EH (cell line): Measurements from ENCODE around the gene GYPC.
"Not testable (repeated sequence)": the region's sequence is repeated elsewhere in the genome, so short reads cannot be mapped to it uniquely, and the experiment has no call there.

Experiments used
- DNase-seq: peaks from one replicate; pipeline ENCODE4 v3.0.0-alpha.2; 2015; ENCODE audit warnings: low read depth

GYPC gene

GRCh38 chr2:126671488-126671887 is 15.5 kb downstream of the GYPC start:
- no peak for DNase-seq

- DNase-seq, result no peak
These were observed 17.1 kb downstream of the GYPC start for GRCh38 chr2:126672980-126673605.

GRCh38 chr2:126674075-126674744 is 18.3 kb downstream of the GYPC start:
- DNase-seq, result no peak

GRCh38 chr2:126675637-126676036 is 19.7 kb downstream of the GYPC start:
- DNase-seq, result no peak

GRCh38 chr2:126676221-126677175 is 20.5 kb downstream of the GYPC start:
- no peak for DNase-seq

GRCh38 chr2:126677176-126677538 is 21.2 kb downstream of the GYPC start:
- DNase-seq, result no peak

- DNase-seq, result no peak
These were observed 22.5 kb downstream of the GYPC start for GRCh38 chr2:126678269-126679065.

- DNase-seq, result no peak
These were observed 23.2 kb downstream of the GYPC start for GRCh38 chr2:126679094-126679713.

- no peak for DNase-seq
These were observed 25.5 kb downstream of the GYPC start for GRCh38 chr2:126681505-126681904.

- DNase-seq, result no peak
These were observed 29.7 kb downstream of the GYPC start for GRCh38 chr2:126685629-126686028.

- DNase-seq, result no peak
These were observed 30.3 kb downstream of the GYPC start for GRCh38 chr2:126686286-126686685.

GRCh38 chr2:126686841-126687485 is 31.0 kb downstream of the GYPC start:
- peak; percentile 20 for DNase-seq

GRCh38 chr2:126687503-126687902 is 31.5 kb downstream of the GYPC start:
- DNase-seq, result no peak

GRCh38 chr2:126688594-126688993 is 32.6 kb downstream of the GYPC start:
- DNase-seq, result not testable (repeated sequence)

GRCh38 chr2:126692241-126692640 is 36.3 kb downstream of the GYPC start:
- DNase-seq, result not testable (repeated sequence)

- not testable (repeated sequence) for DNase-seq
These were observed 37.1 kb downstream of the GYPC start for GRCh38 chr2:126692934-126693592.

- no peak for DNase-seq
These were observed 40.9 kb downstream of the GYPC start for GRCh38 chr2:126696644-126697520.

GRCh38 chr2:126698376-126698775 is 42.4 kb downstream of the GYPC start:
- no peak for DNase-seq

- DNase-seq, result no peak
These were observed 43.1 kb downstream of the GYPC start for GRCh38 chr2:126699018-126699417.
